Right lobe of liver (tissue), 4 donors: Measurements from ENCODE around the gene FAM174B.

Experiments used
- POLR2A ChIP-seq: fragments of 450-650 bp; IDR thresholded peaks from one replicate; pipeline ENCODE4 v1.6.1; 2017; ENCODE audit warnings: antibody characterized with exemption, mild to moderate bottlenecking
- TF ChIP-seq, protein P1 (sequence below), 4 donors: fragments of 200-600 bp in 3 of 4; fragments of 450-650 bp in 1 of 4; IDR thresholded peaks; one replicate each; pipeline versions ENCODE4 v1.5.1 to v1.8.0; 2016 to 2022; ENCODE audit warnings: antibody characterized with exemption in 4 of 4, mild to moderate bottlenecking in 2 of 4
- donor health status: DM: no; HTN: no; CAD: no.
- donor health status: DM: no; HTN: no; CAD: no.
- donor health status: DM: no; HTN: yes; CAD: no.

DNA sequence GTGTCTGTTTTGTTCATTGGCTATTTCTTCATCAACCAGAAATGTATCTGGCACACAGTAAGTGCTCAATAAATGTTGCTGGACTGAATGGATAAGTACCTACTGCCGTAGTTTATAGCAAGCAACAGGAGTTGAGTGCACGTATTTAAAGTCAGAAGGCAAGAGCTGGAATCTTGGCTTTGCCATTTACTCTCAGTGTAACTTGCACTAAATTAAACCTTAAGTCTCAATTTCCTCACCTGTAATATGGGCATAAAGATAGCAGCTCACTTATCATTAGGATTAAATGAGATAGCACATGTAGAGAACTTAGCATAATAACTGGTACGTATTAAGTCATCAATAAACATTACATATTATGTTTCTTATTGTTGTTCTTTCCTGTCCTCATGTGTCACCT is 13.0 kb upstream of the FAM174B start:
- TF ChIP-seq, protein P1, sequence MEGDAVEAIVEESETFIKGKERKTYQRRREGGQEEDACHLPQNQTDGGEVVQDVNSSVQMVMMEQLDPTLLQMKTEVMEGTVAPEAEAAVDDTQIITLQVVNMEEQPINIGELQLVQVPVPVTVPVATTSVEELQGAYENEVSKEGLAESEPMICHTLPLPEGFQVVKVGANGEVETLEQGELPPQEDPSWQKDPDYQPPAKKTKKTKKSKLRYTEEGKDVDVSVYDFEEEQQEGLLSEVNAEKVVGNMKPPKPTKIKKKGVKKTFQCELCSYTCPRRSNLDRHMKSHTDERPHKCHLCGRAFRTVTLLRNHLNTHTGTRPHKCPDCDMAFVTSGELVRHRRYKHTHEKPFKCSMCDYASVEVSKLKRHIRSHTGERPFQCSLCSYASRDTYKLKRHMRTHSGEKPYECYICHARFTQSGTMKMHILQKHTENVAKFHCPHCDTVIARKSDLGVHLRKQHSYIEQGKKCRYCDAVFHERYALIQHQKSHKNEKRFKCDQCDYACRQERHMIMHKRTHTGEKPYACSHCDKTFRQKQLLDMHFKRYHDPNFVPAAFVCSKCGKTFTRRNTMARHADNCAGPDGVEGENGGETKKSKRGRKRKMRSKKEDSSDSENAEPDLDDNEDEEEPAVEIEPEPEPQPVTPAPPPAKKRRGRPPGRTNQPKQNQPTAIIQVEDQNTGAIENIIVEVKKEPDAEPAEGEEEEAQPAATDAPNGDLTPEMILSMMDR (IDR thresholded peaks at IDR 0.05), result no peak
- TF ChIP-seq POLR2A, result no peak
